GM12875 (cell line): ENCODE data around the gene ZFAND2B.

Experiments used
- H3K4me3 ChIP-seq: one replicate; pipeline ENCODE4 v1.5.1; 2011; ENCODE audit warnings: low read depth, low read length, control low read depth
- CTCF ChIP-seq: IDR thresholded peaks from 2 replicates; pipeline ENCODE4 v1.5.1; 2011; ENCODE audit warnings: low read depth, mild to moderate bottlenecking, control low read depth, inconsistent platforms, low read length, moderate library complexity, borderline replicate concordance; ENCODE audit not compliant: insufficient read depth

The ZFAND2B gene

GRCh38 chr2:219213486-219214071, 7.0 kb downstream of the ZFAND2B start:
- no peak for TF ChIP-seq CTCF
- no peak overlapping the region for H3K4me3 ChIP-seq

DNA sequence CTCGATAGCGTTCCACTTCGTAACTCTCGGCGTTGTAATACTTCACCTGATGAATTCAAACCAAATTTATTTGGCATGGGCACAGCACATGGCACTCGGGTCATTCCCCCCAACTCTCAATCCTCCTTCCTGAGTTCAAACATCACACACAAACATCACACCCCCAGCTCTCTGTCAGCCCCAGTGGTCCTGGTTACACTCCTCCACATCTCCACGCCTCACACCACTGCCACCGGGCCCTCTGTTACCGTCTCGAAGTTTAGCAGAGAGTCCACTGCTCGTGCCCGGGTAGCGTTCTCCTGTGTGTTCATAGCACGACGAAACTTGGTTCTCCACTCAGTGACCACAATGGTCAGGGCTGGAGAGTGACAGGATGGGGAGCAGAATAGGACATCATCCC, 7.6 kb downstream of the ZFAND2B start:
- no peak for TF ChIP-seq CTCF
- no peak overlapping the region for H3K4me3 ChIP-seq

DNA sequence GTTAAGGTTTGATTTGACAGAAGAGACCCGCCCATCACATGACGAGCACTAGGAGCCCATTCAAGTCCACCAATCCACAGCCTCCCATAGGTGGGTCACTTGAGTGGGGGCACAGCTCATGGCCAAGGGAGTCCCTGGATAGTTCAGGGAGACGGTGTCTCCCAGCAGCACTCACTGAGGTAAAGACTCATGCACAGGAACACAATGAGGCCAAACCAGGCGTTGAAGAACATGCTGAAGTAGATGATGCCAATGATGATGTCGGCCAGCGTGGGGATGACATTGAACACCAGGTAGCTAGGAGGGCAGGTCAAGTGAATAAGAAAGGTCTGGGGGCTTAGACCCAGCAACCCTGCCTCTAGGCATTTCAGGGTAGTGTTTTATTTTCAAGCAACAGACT, 8.2 kb downstream of the ZFAND2B start:
- no peak overlapping the region for H3K4me3 ChIP-seq
- TF ChIP-seq CTCF: no peak

DNA sequence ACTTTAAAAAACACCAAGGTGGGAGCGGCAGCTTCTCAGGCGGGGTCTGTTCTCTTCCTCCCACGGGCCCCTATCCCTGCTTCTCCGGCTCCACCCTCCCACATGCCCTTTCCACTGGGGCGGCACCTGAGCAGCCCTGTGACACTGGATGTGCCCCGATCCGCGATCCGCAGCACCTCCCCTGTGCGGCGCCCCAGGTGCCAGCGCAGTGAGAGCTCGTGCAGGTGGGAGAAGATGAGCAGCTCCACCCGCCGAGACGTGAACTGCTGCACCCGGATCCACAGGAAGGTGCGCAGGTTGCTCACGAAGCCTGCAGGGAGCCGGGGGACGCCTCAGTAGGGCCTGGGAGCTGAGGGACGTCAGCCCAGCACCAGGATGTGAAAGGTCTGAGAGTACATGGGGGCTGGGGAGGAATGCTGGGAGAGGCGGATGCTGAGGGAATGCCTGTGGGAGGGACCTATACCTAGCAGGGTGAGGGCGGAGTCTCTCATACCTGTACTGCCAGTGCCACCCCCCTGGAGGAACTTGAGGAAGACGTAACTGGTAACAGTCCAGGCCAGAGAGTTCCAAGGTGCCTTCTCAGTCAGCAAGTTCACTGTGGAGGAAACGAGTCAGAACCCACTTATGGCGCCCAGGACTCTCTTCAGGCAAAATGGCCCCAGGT, 9.4 kb downstream of the ZFAND2B start:
- TF ChIP-seq CTCF: no peak
- H3K4me3 ChIP-seq: no peak overlapping the region

DNA sequence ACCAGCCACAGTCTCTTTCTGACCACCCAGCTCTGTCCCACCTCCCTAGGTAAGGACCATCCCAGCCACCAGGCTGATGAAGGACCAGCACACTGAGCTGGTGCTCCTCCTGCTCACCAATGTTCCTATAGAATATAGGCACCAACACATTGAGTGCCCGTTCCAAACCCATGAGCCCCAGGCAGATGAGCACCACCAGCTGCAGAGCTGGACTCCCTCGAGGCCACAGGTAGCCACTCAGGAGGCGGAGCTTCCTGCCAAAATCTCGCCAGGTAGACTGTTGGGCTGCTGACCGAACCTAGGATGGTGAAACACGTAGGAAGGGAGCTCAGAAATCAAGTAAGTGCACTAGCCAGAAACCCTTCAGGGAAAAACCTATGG, 9.9 kb downstream of the ZFAND2B start:
- H3K4me3 ChIP-seq: no peak overlapping the region
- no peak for TF ChIP-seq CTCF

DNA sequence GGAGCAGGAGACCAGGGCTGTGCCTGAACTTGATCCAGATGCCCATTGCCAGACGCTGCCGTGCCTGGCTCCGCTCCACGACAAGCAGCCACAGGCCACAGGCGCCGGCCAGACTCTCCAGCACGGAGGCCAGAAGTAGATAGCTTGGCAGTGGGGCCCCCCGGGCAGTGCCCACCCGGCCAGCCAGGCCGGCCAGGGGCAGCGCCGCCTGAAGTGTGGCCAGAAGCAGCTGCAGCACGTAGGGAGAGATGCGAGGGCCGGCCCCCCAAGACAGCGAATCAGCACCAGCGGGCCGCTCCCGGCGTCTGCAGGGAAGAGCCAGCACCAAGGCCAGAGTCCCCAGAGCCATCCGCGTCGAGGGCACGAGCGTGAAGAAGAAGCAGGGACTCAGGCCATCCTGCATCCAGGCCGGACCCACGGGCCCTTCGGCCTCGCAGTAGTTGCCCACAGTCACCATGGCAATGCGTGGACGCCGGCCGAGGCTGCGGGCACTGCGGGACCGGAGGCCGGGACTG, 11.7 kb downstream of the ZFAND2B start:
- TF ChIP-seq CTCF: no peak
- peak overlapping the region; percentile 56 for H3K4me3 ChIP-seq
